H1 (cell line): ENCODE measurements around the gene GDPD3. TPM values are rescaled to one million over a fixed set of nuclear protein-coding genes. Genes with fewer than 3 reads are reported as not detected.

Experiments used
- CTCF ChIA-PET: fragments of 300-600 bp; sonication (Branson Sonifier 250); formaldehyde crosslinking; loops from one replicate; lab custom pipeline; 2021; ENCODE audit not compliant: partially characterized antibody; lab: Charles Lee
- POLR2A ChIA-PET: fragments of 300-600 bp; sonication (Branson Sonifier 250); formaldehyde crosslinking; loops from one replicate; lab custom pipeline; 2021; ENCODE audit warnings: inconsistent platforms; ENCODE audit not compliant: partially characterized antibody; lab: Charles Lee
- DNase-seq, 2 experiments: peaks; one replicate each; pipeline versions ENCODE4 v3.0.0 to v3.0.0-alpha.2; 2010 to 2022; ENCODE audit warnings: low spot score in 2 of 2, low read depth in 1 of 2, mixed read lengths in 1 of 2
- FAIRE-seq: peaks from 2 replicates; lab custom pipeline; 2011; peaks lifted over from hg19 to GRCh38; lab: Jason Lieb, UNC
- H2AFZ ChIP-seq: 2 replicates; pipeline ENCODE4 v1.8.1; 2012; ENCODE audit warnings: low read length, inconsistent platforms
- H2AK5ac ChIP-seq: 2 replicates; pipeline ENCODE4 v1.6.1; 2013; ENCODE audit warnings: low read depth, low read length
- H2BK120ac ChIP-seq: replicated peaks from 2 replicates; pipeline ENCODE3; 2013; ENCODE audit warnings: low read depth, low read length, inconsistent platforms
- H2BK12ac ChIP-seq: 2 replicates; pipeline ENCODE4 v1.6.1; 2013; ENCODE audit warnings: low read depth, low read length
- H2BK15ac ChIP-seq: 2 replicates; pipeline ENCODE4 v1.6.1; 2013; ENCODE audit warnings: low read length
- H2BK20ac ChIP-seq: 2 replicates; pipeline ENCODE4 v1.6.1; 2013; ENCODE audit warnings: low read length
- H2BK5ac ChIP-seq: 2 replicates; pipeline ENCODE4 v1.6.1; 2013; ENCODE audit warnings: low read depth, low read length
- H3K14ac ChIP-seq: 2 replicates; pipeline ENCODE4 v1.6.1; 2013; ENCODE audit warnings: inconsistent platforms; ENCODE audit not compliant: insufficient read length
- H3K18ac ChIP-seq: 2 replicates; pipeline ENCODE4 v1.6.1; 2013; ENCODE audit warnings: low read length; ENCODE audit errors: extremely low read depth
- H3K23ac ChIP-seq: 2 replicates; pipeline ENCODE4 v1.6.1; 2013; ENCODE audit warnings: inconsistent platforms; ENCODE audit not compliant: insufficient read length
- H3K23me2 ChIP-seq: 2 replicates; pipeline ENCODE4 v1.6.1; 2013; ENCODE audit warnings: low read depth, low read length
- H3K27ac ChIP-seq: 2 replicates; pipeline ENCODE4 v1.6.1; 2011; ENCODE audit warnings: low read depth, low read length, inconsistent platforms
- H3K27me3 ChIP-seq, 4 experiments: replicated peaks in 1 of 4; 1 replicate in 1 of 4; 2 replicates in 3 of 4; pipeline versions ENCODE4 v1.6.1 to v1.8.1; 2011 to 2013; ENCODE audit warnings: low read length in 3 of 4, mild to moderate bottlenecking in 3 of 4, inconsistent platforms in 2 of 4, mixed read lengths in 2 of 4, moderate library complexity in 1 of 4; ENCODE audit not compliant: control insufficient read depth in 3 of 4, insufficient read depth in 3 of 4; ENCODE audit errors: extremely low read depth in 1 of 4
- H3K36me3 ChIP-seq, 4 experiments: 2 replicates each; pipeline versions ENCODE4 v1.6.1 to v1.8.1; 2011 to 2013; ENCODE audit warnings: mild to moderate bottlenecking in 4 of 4, low read length in 3 of 4, moderate library complexity in 2 of 4, control low read depth in 1 of 4, inconsistent platforms in 1 of 4; ENCODE audit not compliant: insufficient read depth in 4 of 4, control insufficient read depth in 2 of 4
- H3K4ac ChIP-seq: replicated peaks from 2 replicates; pipeline ENCODE3; 2013; ENCODE audit warnings: low read length, low read depth, mixed read lengths, inconsistent platforms; ENCODE audit not compliant: insufficient read length
- H3K4me1 ChIP-seq, 4 experiments: replicated peaks in 1 of 4; 1 replicate in 1 of 4; 2 replicates in 3 of 4; pipeline versions ENCODE4 v1.6.1 to v1.8.1; 2011 to 2013; ENCODE audit warnings: low read length in 3 of 4, inconsistent platforms in 2 of 4, mixed read lengths in 1 of 4; ENCODE audit not compliant: insufficient read depth in 4 of 4, control insufficient read depth in 3 of 4
- H3K4me2 ChIP-seq, 2 experiments: 2 replicates each; pipeline versions ENCODE4 v1.6.1 to v1.8.1; 2011 to 2013; ENCODE audit warnings: low read depth in 2 of 2, low read length in 2 of 2, control low read depth in 1 of 2, inconsistent platforms in 1 of 2, mild to moderate bottlenecking in 1 of 2; ENCODE audit not compliant: insufficient read depth in 1 of 2
- H3K4me3 ChIP-seq, 4 experiments: fragments of 200-600, 300-600 bp in 1 of 4; sonication (generic), shearing (Covaris generic), sonication (Bioruptor Twin) in 1 of 4; 2 replicates each; pipeline versions ENCODE4 v1.5.1 to v1.8.1; 2011 to 2016; ENCODE audit warnings: low read length in 4 of 4, low read depth in 3 of 4, control low read depth in 2 of 4, inconsistent platforms in 2 of 4, mild to moderate bottlenecking in 2 of 4, mixed read lengths in 1 of 4, moderate library complexity in 1 of 4; ENCODE audit not compliant: insufficient read depth in 2 of 4; ENCODE audit errors: extremely low read depth in 1 of 4
- H3K56ac ChIP-seq: replicated peaks from 2 replicates; pipeline ENCODE3; 2013; ENCODE audit warnings: low read depth, mild to moderate bottlenecking, mixed read lengths, low read length, inconsistent platforms; ENCODE audit not compliant: insufficient read length
- H3K79me1 ChIP-seq: 2 replicates; pipeline ENCODE4 v1.6.1; 2013; ENCODE audit warnings: low read depth, low read length, control low read depth
- H3K79me2 ChIP-seq, 2 experiments: 2 replicates each; pipeline versions ENCODE4 v1.6.1 to v1.8.1; 2012 to 2013; ENCODE audit warnings: low read length in 2 of 2, mild to moderate bottlenecking in 2 of 2, inconsistent platforms in 1 of 2; ENCODE audit not compliant: insufficient read depth in 2 of 2, control insufficient read depth in 1 of 2
- H3K9ac ChIP-seq, 4 experiments: replicated peaks in 1 of 4; 1 replicate in 1 of 4; 2 replicates in 3 of 4; pipeline versions ENCODE4 v1.6.1 to v1.8.1; 2011 to 2013; ENCODE audit warnings: low read depth in 3 of 4, low read length in 3 of 4, control low read depth in 2 of 4, mild to moderate bottlenecking in 2 of 4, moderate library complexity in 2 of 4, inconsistent platforms in 1 of 4; ENCODE audit errors: extremely low read depth in 1 of 4
- H3K9me3 ChIP-seq, 2 experiments: 2 replicates each; pipeline versions ENCODE4 v1.6.1 to v1.8.1; 2012 to 2013; ENCODE audit warnings: mild to moderate bottlenecking in 2 of 2, moderate library complexity in 2 of 2, control low read depth in 1 of 2, inconsistent platforms in 1 of 2, low read depth in 1 of 2, low read length in 1 of 2, mixed read lengths in 1 of 2; ENCODE audit not compliant: insufficient read depth in 2 of 2
- H4K20me1 ChIP-seq, 2 experiments: replicated peaks in 1 of 2; 2 replicates each; pipeline versions ENCODE3 to v1.8.1; 2011 to 2013; ENCODE audit warnings: inconsistent platforms in 2 of 2, low read length in 2 of 2, mild to moderate bottlenecking in 1 of 2; ENCODE audit not compliant: insufficient read depth in 2 of 2, control insufficient read depth in 1 of 2
- H4K5ac ChIP-seq: 2 replicates; pipeline ENCODE4 v1.6.1; 2013; ENCODE audit warnings: low read length, low read depth, mixed read lengths, inconsistent platforms; ENCODE audit not compliant: insufficient read length
- H4K8ac ChIP-seq: 2 replicates; pipeline ENCODE4 v1.8.0; 2013; ENCODE audit warnings: mild to moderate bottlenecking, moderate library complexity, low read length, inconsistent platforms; ENCODE audit not compliant: insufficient read depth; ENCODE audit errors: extremely low read depth
- H4K91ac ChIP-seq: replicated peaks from 2 replicates; pipeline ENCODE3; 2013; ENCODE audit warnings: low read length, mixed read lengths, inconsistent platforms; ENCODE audit not compliant: insufficient read length
- ATF2 ChIP-seq: IDR thresholded peaks from 2 replicates; pipeline ENCODE4 v1.6.1; 2012; ENCODE audit warnings: low read length, inconsistent platforms
- BCL11A ChIP-seq, 2 experiments: IDR thresholded peaks; one replicate each; pipeline ENCODE4 v1.6.1; 2011; ENCODE audit warnings: low read depth in 2 of 2, low read length in 2 of 2, mild to moderate bottlenecking in 2 of 2
- CTBP2 ChIP-seq: IDR thresholded peaks from 2 replicates; pipeline ENCODE4 v1.7.0; 2011; ENCODE audit warnings: borderline replicate concordance, mild to moderate bottlenecking, moderate library complexity, mixed read lengths, low read length; ENCODE audit not compliant: insufficient read depth, insufficient read length
- HDAC2 ChIP-seq, 2 experiments: fragments of 300-600 bp in 1 of 2; sonication (generic) in 1 of 2; IDR thresholded peaks; 2 replicates each; pipeline ENCODE4 v1.6.1; 2011 to 2012; ENCODE audit warnings: low read depth in 2 of 2, low read length in 2 of 2, mild to moderate bottlenecking in 2 of 2, moderate library complexity in 2 of 2, borderline replicate concordance in 1 of 2, inconsistent platforms in 1 of 2
- SP4 ChIP-seq: IDR thresholded peaks from 2 replicates; pipeline ENCODE4 v1.6.1; 2012; ENCODE audit warnings: low read length, inconsistent platforms
- TBP ChIP-seq: IDR thresholded peaks from 2 replicates; pipeline ENCODE4 v1.6.1; 2011; ENCODE audit warnings: low read depth, low read length, improper control_type of control experiment
- WGBS, 2 experiments: shearing (Covaris generic) in 1 of 2; methylation state at CpG; one replicate each; pipeline versions ENCODE4 v1.1.6 to v1.1.7; 2013 to 2015; ENCODE audit warnings: low lambda C conversion rate in 2 of 2, mixed read lengths in 2 of 2, inconsistent platforms in 1 of 2, low coverage in 1 of 2, missing lambda C conversion rate in 1 of 2; ENCODE audit not compliant: insufficient replicate concordance in 2 of 2, insufficient coverage in 1 of 2, insufficient read length in 1 of 2; ENCODE audit errors: extremely low coverage in 1 of 2, missing lambda C conversion rate in 1 of 2; 5-methylcytosine and 5-hydroxymethylcytosine counted together
- polyA plus RNA-seq, 7 experiments: library from polyadenylated mRNA; depleted of rRNA in 3 of 7; stranded (reverse) in 5 of 7; unstranded in 2 of 7; fragments of >200 nt in 5 of 7; fragments of 200-250 nt in 2 of 7; gene quantifications; 1 replicate in 5 of 7; 2 replicates in 1 of 7; 4 replicates in 1 of 7; pipeline versions ENCODE4 v1.2.1 to v1.2.3, GENCODE V29; 2011 to 2013; ENCODE audit warnings: missing spikeins in 2 of 7, mixed read lengths in 2 of 7
- total RNA-seq: library from RNA; stranded (reverse); fragmentation: NEBNext Ultra II Directional; extraction: Animal tissue kit (Norgen Biotek cat#: 25700); gene quantifications from 2 replicates; pipeline ENCODE4 v1.2.1, GENCODE V29; 2021
- TF ChIP-seq, protein P1 (sequence below): IDR thresholded peaks from 2 replicates; pipeline ENCODE4 v1.6.1; 2011; ENCODE audit warnings: low read depth, mild to moderate bottlenecking, low read length; ENCODE audit not compliant: insufficient read depth

GDPD3 gene
- total and polyA plus RNA-seq, 2 of the 8 experiments (the other 6 are each of a cell fraction or from before 2014, with no cell fraction given), result 0.20 TPM; not detected in 1

DNA sequence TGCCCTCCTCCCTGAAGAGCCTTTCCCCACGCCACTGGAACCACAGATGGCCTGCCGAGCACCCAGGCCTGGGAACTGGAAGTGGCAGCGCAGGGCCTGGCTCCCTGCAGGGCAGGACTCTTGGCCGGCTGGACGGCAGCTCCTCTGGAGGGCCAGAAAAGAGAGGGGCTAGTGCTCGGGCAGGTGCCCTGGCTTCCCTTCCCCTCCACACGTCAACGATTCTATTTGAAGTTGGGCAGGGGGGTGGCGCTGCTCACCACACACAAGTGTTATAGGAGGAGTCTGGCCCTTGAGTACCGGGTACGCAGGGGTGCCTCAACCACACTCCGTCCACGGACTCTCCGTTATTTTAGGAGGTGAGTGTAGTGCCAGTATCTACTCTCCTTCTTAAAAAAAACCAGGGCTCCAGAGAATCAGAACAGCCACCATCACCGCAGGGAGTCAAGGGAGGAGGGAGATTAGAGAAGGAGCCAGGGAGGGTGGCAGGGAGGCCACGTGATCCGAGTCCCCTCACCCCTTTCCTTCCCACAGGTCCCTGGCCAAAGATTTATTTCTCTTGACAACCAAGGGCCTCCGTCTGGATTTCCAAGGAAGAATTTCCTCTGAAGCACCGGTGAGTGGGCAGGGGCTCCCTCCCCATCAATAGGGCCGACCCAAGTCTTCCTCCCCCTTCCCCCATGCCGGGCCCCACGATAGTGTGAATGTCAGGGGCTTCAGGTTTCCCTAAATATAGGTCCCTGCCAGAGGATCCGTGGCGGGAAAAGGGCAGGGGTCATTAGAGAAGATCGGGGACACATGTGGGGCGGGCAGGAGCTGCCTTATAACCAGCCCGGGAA lies 49.2 kb downstream of the GDPD3 start:
- FAIRE-seq, result no peak
- H3K14ac ChIP-seq, result no peak overlapping the region
- CTCF ChIA-PET, result interaction anchor here (0.6 to 7.3 kb wide), 7 partner anchors 9 to 943 kb away, joined by 3 to 51 read pairs (median 3); partner anchors contain the start of gene TBX6
- POLR2A ChIA-PET, result interaction anchor here (1.2 to 21.2 kb wide), 6 partner anchors 9 to 291 kb away, joined by 3 to 353 read pairs (median 48); partner anchors contain the start of genes CD2BP2, PPP4C, TAOK2 and TBX6
- H3K23me2 ChIP-seq, result peaks cover 18% of the 10 kb centered on the region
- no peak overlapping the region for H2BK120ac ChIP-seq
- peak overlapping the region; percentile 100; the same call in 1 of the 2 replicates for H3K18ac ChIP-seq
- no peak overlapping the region for H2AK5ac ChIP-seq
- H3K4me2 ChIP-seq, result peak overlapping the region; percentile 73 to 81
- peak overlapping the region; percentile 100 for H2BK5ac ChIP-seq
- peak overlapping the region in 3 of 4 experiments; percentile 14 to 73 (median 20); a peak in 4 of 7 replicates for H3K9ac ChIP-seq
- no peak overlapping the region for H3K27ac ChIP-seq
- no peak overlapping the region for H2AFZ ChIP-seq
- no peak overlapping the region; the same call in 1 of the 2 replicates for H4K8ac ChIP-seq
- H3K56ac ChIP-seq, result peak overlapping the region; percentile 70
- H3K23ac ChIP-seq, result no peak overlapping the region
- peak in 1 of 2 experiments; percentile 77 for DNase-seq
- peak overlapping the region; percentile 21 for H3K4ac ChIP-seq
- H3K27me3 ChIP-seq, result no peaks in the 10 kb centered on the region
- H3K79me1 ChIP-seq, result 0 out of 2 replicates have a peak, but pooled peaks cover 9% of the 10 kb centered on the region
- peak overlapping the region; percentile 53 for H2BK15ac ChIP-seq
- H3K36me3 ChIP-seq, result peaks cover 5 to 21% (median 20%) of the 10 kb centered on the region in 4 experiments; a peak in 7 of 8 replicates
- no peaks in the 10 kb centered on the region for H3K9me3 ChIP-seq
- 0 out of 2 replicates have a peak overlapping the region, but pooled peaks have one; percentile 39 for H2BK12ac ChIP-seq
- peaks cover 15 to 30% of the 10 kb centered on the region in 2 experiments for H3K79me2 ChIP-seq
- peak overlapping the region; percentile 71 to 92 (median 88) for H3K4me3 ChIP-seq
- peaks cover 4 to 27% of the 10 kb centered on the region in 2 experiments for H4K20me1 ChIP-seq
- WGBS, 2 experiments, result 2% methylated on average over 26 of the region's 27 CpGs; no CpG with 5 or more reads in 1 of the 2 experiments
- H3K4me1 ChIP-seq, result peaks cover 6 to 27% (median 15%) of the 10 kb centered on the region in 4 experiments
- peak overlapping the region; percentile 83 for H4K91ac ChIP-seq
- H4K5ac ChIP-seq, result peak overlapping the region; percentile 100
- no peak overlapping the region; the same call in 1 of the 2 replicates for H2BK20ac ChIP-seq
- peak; percentile 50 for TF ChIP-seq CTBP2
- TF ChIP-seq ATF2, result no peak
- TF ChIP-seq HDAC2 (IDR thresholded peaks at IDR 0.05; ENCODE audit: borderline replicate concordance in 1 of 2, low read depth in 2 of 2, low read length in 2 of 2), result 0 out of 4 replicates have a peak, but pooled peaks of 1 of the 2 experiments have one; percentile 32
- TF ChIP-seq, protein P1, sequence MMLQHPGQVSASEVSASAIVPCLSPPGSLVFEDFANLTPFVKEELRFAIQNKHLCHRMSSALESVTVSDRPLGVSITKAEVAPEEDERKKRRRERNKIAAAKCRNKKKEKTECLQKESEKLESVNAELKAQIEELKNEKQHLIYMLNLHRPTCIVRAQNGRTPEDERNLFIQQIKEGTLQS, result 0 out of 2 replicates have a peak, but pooled peaks have one; percentile 32
- TF ChIP-seq SP4, result no peak
- no peak for TF ChIP-seq BCL11A (IDR thresholded peaks at IDR 0.05; ENCODE audit: low read depth in 2 of 2, low read length in 2 of 2)
- TF ChIP-seq TBP, result no peak; the same call in 1 of the 2 replicates
